Endothelial cell (in vitro differentiated cells): ENCODE results near the gene WWC2. TPM values are rescaled to one million over a fixed set of nuclear protein-coding genes. Genes with fewer than 3 reads are reported as not detected.

Experiments
- DNase-seq: peaks from one replicate; pipeline ENCODE4 v3.0.0; 2021; ENCODE audit warnings: low spot score
- H3K27ac Mint-ChIP-seq: one replicate; pipeline ENCODE4 v1.8.0; 2021; ENCODE audit warnings: mixed read lengths, inconsistent platforms; ENCODE audit not compliant: unreplicated experiment
- H3K27me3 Mint-ChIP-seq: one replicate; pipeline ENCODE4 v1.8.0; 2021; ENCODE audit warnings: mild to moderate bottlenecking, moderate library complexity, mixed read lengths, inconsistent platforms; ENCODE audit not compliant: unreplicated experiment
- H3K36me3 Mint-ChIP-seq: one replicate; pipeline ENCODE4 v1.8.0; 2021; ENCODE audit warnings: mild to moderate bottlenecking, low read depth, mixed read lengths, inconsistent platforms; ENCODE audit not compliant: unreplicated experiment
- H3K4me1 Mint-ChIP-seq: one replicate; pipeline ENCODE4 v1.8.0; 2021; ENCODE audit warnings: mild to moderate bottlenecking, mixed read lengths, inconsistent platforms; ENCODE audit not compliant: unreplicated experiment
- H3K4me3 Mint-ChIP-seq: one replicate; pipeline ENCODE4 v1.8.0; 2021; ENCODE audit warnings: mild to moderate bottlenecking, mixed read lengths, inconsistent platforms; ENCODE audit not compliant: unreplicated experiment
- H3K9me3 Mint-ChIP-seq: one replicate; pipeline ENCODE4 v1.8.0; 2021; ENCODE audit warnings: mixed read lengths, inconsistent platforms; ENCODE audit not compliant: unreplicated experiment
- total RNA-seq: library from RNA; stranded (reverse); fragmentation: NEBNext Ultra II Directional; extraction: Animal tissue kit (Norgen Biotek cat#: 25700); gene quantifications from one replicate; pipeline ENCODE4 v1.2.1, GENCODE V29; 2021; ENCODE audit not compliant: unreplicated experiment
- TF ChIP-seq, protein P1 (sequence below): fragments of 200-600 bp; sonication (generic); IDR thresholded peaks from one replicate; pipeline ENCODE4 v1.5.0; 2021; ENCODE audit warnings: antibody characterized with exemption; ENCODE audit not compliant: unreplicated experiment

WWC2 gene
- total RNA-seq, 1 donor from 2014 or later = 32.0 TPM

DNA sequence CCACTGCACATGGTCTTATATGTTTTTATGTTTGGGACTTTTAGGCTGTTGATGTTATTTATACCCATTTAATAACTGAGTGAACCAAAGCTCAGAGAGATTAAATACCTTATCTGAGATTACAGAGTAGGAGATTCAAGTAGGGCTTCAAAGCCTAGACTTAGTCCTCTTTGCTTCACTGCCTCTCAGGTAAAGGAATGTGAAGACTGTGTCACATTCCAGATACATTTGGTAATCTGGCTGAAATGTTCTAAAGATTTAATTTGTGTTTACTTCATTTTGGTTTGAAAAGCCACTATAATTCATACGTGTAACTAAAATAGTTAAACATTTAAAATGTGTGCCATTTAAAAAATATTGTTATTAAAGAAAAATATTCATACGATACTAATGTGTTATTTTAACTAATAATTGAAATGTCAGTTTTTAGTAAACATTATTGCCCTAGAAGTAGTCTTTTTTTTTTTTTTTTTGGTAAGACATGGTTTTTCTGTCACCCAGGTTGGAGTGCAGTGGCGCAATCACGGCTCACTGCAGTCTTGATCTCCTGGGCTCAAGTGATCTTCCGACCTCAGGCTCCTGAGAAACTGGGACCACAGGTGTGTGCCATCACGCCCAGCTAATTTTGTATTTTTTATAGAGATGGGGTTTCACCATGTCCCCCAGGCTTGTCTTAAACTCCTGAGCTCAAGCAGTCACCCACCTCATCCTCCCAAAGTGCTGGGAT is 54.3 kb downstream of the WWC2 start:
- TF ChIP-seq, protein P1, sequence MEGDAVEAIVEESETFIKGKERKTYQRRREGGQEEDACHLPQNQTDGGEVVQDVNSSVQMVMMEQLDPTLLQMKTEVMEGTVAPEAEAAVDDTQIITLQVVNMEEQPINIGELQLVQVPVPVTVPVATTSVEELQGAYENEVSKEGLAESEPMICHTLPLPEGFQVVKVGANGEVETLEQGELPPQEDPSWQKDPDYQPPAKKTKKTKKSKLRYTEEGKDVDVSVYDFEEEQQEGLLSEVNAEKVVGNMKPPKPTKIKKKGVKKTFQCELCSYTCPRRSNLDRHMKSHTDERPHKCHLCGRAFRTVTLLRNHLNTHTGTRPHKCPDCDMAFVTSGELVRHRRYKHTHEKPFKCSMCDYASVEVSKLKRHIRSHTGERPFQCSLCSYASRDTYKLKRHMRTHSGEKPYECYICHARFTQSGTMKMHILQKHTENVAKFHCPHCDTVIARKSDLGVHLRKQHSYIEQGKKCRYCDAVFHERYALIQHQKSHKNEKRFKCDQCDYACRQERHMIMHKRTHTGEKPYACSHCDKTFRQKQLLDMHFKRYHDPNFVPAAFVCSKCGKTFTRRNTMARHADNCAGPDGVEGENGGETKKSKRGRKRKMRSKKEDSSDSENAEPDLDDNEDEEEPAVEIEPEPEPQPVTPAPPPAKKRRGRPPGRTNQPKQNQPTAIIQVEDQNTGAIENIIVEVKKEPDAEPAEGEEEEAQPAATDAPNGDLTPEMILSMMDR = no peak
- no peaks in the 10 kb centered on the region for H3K9me3 Mint-ChIP-seq
- peaks cover 4% of the 10 kb centered on the region for H3K27me3 Mint-ChIP-seq
- H3K4me1 Mint-ChIP-seq = peaks cover 7% of the 10 kb centered on the region
- H3K4me3 Mint-ChIP-seq = no peak overlapping the region
- no peak overlapping the region for H3K27ac Mint-ChIP-seq
- no peaks in the 10 kb centered on the region for H3K36me3 Mint-ChIP-seq
- no peak for DNase-seq

DNA sequence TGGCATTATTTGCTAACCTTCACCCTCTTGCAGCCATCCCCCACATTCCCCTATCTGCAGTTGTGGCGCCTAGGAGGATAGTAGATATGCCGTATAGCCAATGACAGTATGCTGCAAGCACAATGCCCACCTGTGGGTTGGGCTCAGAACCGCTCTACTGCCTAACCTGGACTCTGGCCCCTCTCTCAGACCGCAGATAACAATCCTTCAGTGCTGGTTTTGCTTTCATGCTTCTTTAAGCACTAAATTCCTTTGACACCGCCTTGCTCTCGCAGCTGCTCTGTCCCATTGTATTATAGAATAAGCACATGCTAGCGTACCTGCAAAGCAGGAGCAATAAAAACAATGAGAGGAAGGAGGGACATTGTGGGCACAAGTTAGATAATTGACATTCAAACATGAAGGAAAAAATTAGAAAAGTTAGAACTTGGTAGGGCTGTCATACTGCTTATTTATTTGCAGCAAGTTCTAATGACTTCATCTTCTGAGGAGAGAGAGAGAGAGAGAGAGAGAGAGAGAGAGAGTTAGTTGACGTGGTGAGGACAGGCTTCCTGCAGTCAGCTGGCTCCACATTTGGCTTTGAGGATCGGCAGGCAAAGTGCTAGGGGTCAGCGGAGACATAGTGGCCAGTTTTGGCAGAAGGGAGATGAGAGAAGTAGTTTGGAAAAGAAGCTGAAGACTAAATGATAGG is 55.8 kb downstream of the WWC2 start:
- Mint-ChIP-seq H3K9me3 (no peaks in the 10 kb centered on the region), H3K4me1 (peaks cover 7% of the 10 kb centered on the region), H3K27me3 (peaks cover 4% of the 10 kb centered on the region), H3K27ac (no peak overlapping the region), H3K4me3 (no peak overlapping the region), H3K36me3 (no peaks in the 10 kb centered on the region)
- TF ChIP-seq, protein P1 = no peak
- DNase-seq = no peak

DNA sequence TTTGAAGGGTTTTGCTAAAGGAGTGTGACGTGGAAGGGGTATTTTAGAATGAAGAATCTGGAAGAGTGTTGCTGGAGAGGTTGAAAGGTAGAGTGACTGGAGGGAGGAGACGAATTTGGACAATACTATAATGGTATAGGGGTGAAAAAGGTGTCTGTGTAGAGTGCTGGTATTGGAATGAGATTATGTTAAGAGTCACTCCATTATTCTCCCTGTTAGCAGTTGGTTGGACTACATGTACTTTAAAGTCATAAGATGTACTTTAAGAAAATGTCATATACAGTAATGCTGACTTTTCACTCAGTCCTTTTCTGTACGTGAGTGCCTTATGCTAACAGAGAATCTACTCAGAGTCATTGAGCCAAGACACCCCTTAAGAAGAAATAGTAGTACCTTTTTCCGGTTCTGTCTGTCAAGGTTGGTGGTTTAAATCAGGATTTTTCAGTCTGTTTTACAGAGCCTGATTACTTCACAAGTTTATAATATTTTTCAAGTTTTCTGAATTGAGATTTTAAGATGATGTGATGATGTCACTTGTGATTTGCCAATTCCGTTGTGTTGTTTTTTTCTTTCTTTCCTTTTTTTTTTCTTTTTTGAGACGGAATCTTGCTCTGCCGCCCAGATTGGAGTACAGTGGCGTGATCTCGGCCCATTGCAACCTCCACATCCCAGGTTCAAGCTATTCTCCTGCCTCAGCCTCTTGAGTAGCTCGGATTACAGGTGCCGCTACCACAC is 56.6 kb downstream of the WWC2 start:
- Mint-ChIP-seq H3K4me1 (peaks cover 7% of the 10 kb centered on the region), H3K4me3 (no peak overlapping the region), H3K9me3 (no peaks in the 10 kb centered on the region), H3K27me3 (peaks cover 4% of the 10 kb centered on the region), H3K36me3 (no peaks in the 10 kb centered on the region), H3K27ac (no peak overlapping the region)
- DNase-seq = no peak
- TF ChIP-seq, protein P1 = no peak

DNA sequence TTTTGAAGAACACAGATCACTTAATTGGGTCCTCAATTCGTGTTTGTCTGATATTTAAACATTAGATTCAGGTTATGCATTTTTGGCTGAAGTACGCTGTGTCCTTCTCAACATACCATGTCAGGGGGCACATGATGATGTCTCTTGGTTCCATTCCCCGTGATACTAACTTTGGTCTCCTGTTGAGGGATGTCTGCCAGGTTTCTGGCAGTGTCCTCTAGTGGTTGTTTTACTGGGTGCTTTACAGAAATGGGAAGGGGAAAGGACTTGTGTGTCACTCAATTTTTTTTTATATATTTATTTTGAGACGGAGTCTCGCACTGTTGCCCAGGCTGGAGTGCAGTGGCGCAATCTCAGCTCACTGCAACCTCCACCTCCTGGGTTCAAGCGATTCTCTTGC is 58.2 kb downstream of the WWC2 start:
- no peak overlapping the region for H3K27ac Mint-ChIP-seq
- DNase-seq = no peak
- TF ChIP-seq, protein P1 = no peak
- no peaks in the 10 kb centered on the region for H3K9me3 Mint-ChIP-seq
- H3K36me3 Mint-ChIP-seq = no peaks in the 10 kb centered on the region
- H3K4me3 Mint-ChIP-seq = no peak overlapping the region
- peaks cover 7% of the 10 kb centered on the region for H3K4me1 Mint-ChIP-seq
- H3K27me3 Mint-ChIP-seq = peaks cover 4% of the 10 kb centered on the region
